HG03460 (cell line): ENCODE data around the gene WNK2.

Experiments
- ATAC-seq: cut with Tn5 transposase; IDR thresholded peaks from one replicate; pipeline ENCODE4 v1.9.1; 2021; ENCODE audit not compliant: unreplicated experiment

Gene WNK2

DNA sequence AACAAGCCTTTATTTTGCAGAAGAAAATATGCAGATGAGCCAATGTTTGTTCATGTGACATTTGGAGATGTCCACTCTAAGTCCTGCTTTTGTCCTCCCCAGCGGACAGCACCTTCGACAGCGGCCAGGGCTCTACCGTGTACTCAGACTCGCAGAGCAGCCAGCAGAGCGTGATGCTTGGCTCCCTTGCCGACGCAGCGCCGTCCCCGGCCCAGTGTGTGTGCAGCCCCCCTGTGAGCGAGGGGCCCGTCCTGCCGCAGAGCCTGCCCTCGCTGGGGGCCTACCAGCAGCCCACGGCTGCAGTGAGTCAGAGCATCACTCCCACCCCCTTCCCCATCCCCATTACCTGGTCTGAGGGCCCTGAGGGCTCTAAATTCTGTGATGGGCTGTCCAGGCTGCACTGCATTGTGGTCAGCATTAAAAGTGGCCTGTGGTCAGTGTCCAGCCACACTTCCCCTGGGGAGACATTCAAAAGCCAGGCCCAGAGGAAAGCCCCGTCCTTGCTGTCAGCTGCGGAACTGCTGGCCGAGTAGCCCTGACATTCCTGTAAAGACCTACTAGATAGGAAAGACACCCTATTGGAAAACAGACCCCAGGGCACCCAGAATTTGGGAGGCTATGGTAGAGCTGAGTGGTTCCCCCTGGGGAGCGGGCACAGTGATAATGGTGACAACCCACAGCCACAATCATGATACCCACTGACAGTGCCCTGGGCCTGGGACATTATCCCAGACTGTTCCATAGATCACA is 69.0 kb downstream of the WNK2 start:
- ATAC-seq, result no peak

- no peak for ATAC-seq
Measured at GRCh38 chr9:93253633-93254032, 69.7 kb downstream of the WNK2 start.

GRCh38 chr9:93254061-93254481 is 70.1 kb downstream of the WNK2 start:
- no peak for ATAC-seq

GRCh38 chr9:93254806-93255493 is 71.0 kb downstream of the WNK2 start:
- no peak for ATAC-seq

DNA sequence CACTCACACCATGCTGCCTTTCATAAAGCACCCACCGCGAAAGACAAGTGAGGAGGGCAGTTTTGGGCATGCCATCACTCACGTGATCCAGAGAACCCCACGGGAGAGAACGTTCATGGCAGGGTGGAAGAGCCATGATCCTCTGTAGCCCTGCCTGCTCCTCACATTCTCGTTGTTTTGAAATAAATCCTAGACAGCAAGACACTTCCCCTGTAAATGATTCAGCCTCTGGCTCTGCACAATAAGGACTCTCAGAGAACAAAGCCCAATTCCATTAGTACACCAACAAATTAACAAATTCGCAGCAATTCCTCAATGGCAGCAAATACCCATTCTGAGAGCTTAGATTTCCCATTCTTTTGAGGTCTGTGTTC is 71.5 kb downstream of the WNK2 start:
- no peak for ATAC-seq

GRCh38 chr9:93255994-93256877 is 72.3 kb downstream of the WNK2 start:
- no peak for ATAC-seq

- no peak for ATAC-seq
Measured at GRCh38 chr9:93256878-93257807, 73.2 kb downstream of the WNK2 start.

DNA sequence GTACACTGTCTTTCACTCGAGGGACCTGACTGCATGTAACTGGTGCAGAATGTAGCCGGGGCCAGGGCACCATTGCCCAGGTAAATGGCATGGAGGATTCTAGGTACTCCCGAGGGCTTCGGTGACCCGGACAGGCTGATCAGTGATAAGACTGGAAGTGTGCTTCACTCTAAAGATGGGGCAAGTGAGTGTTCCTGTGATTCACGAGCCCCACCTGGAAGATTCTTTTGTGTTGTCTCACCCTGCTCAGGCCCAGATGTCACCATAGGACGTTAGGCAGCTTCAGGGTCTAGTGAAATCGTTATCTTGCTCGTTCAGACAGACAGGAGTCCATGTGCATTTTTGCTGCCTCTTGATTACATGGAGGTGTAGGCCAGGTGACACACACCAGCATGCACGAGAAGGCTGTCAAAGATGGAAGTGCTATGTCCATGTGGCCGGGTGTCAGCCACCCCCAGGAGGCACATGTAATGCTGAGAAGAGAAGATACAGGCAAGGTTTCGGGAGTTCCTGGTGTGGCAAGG is 73.9 kb downstream of the WNK2 start:
- ATAC-seq, result no peak

DNA sequence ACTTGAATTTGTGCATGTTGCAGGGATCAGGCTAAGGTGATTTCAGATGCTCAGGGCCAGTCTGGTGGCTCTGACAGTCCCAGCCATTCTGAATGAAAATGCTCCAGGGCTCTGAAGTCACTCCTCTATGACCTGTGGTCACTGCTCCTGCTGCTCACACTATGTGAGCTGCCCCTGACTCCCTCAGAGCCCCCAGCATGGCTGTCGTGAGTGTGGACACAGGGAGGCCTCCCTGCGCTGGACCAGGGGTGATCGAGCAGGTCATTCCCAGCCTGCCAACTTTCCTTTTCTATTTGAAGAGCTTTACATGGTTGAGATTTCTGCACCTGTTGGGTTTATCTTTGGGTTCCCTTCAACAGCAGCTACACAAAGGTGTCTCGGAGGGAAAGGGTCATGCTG is 74.5 kb downstream of the WNK2 start:
- ATAC-seq, result no peak

- ATAC-seq, result no peak
Measured at GRCh38 chr9:93258818-93259489, 75.0 kb downstream of the WNK2 start.

DNA sequence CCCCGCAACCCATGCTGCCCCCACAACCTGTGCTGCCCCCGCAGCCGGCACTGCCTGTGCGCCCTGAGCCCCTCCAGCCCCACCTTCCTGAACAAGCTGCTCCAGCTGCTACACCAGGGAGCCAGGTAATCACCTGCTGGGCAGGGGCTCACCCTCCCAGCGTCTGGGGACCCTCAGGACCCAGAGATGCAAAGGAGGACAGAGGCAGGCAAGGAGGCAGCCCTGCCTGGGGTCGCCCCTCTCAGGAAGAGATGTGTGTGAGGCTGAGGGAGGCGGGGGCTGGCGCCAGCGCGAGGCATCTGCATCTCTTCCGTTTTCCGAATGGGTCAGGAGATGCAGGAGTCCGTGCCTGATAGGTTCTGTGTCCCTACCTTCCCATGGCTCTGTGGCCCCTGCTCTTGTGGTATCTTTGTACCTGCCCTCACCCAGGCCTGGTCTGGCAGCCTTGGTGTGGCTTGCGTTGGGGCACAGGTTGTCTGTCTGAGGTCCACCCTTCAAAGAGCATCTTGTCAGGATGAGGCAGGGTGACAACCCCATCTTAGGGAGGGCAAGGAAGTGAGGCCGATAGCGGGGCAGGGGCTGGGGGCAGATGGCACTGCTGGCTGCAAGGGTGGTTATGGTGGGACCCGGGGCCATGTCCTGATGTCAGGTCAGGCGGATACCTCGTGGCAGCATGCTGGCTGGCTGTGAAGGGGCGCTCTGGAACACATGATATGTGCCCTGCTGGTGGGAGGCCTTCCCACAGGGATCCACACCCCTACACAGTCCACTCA is 75.7 kb downstream of the WNK2 start:
- ATAC-seq, result no peak

DNA sequence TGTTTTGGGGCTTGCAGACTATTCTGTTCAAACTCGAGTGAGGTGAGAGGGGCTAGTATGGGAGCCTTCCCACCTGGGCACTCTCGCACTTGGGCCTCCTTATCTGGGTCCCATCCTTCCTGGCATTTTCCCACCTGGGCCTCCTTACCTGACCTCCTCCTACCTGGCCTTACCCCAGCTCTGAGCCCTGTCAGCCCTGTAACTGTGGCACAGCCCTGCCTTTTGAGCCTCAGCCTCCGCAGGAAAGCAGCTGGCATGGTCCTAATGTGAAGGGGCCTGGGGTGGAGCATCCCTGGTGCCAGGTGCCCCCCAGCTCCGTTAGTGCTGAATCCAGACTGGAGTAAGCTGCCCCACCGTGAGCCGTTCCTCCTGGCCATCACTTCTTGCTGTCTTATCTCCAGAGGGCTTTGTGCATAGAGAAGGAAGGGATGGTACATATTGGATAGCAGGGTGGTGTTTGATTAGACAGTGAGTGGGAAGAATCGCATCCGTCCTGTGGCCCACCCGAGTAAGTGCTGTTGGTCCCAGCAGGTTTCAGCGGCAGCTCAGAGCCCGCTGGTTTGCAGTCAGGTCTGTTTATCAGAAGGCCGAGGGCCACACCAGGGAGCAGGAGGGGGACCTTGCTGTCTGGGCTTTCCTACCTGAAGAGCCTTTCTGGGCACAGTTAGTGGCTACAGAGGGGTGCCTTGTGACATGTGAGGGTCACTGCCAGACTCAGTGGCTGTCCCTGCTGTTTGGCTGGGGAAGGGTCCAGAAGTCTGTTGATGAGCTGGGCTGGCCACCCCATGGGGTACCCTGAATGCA is 76.5 kb downstream of the WNK2 start:
- ATAC-seq, result no peak

DNA sequence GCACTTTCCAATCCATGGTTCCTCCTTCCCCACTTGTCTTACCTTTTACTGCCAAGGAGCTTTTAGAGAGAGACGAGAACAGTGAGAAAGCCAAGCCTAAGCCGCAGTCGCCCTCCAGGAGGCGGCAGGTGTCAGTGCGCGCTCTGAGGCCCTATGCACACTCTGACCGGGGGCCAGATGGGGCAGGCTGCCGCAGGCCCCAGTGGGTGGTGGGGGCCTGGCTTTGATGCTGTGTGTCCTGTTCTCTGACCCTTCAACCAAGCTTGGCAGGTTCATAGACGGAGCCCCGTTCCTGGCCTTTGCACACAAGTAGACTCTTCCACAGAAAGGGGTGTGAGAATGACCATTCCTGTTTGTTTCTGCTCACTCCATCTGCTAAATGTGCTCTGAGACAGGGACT is 77.3 kb downstream of the WNK2 start:
- ATAC-seq, result no peak

DNA sequence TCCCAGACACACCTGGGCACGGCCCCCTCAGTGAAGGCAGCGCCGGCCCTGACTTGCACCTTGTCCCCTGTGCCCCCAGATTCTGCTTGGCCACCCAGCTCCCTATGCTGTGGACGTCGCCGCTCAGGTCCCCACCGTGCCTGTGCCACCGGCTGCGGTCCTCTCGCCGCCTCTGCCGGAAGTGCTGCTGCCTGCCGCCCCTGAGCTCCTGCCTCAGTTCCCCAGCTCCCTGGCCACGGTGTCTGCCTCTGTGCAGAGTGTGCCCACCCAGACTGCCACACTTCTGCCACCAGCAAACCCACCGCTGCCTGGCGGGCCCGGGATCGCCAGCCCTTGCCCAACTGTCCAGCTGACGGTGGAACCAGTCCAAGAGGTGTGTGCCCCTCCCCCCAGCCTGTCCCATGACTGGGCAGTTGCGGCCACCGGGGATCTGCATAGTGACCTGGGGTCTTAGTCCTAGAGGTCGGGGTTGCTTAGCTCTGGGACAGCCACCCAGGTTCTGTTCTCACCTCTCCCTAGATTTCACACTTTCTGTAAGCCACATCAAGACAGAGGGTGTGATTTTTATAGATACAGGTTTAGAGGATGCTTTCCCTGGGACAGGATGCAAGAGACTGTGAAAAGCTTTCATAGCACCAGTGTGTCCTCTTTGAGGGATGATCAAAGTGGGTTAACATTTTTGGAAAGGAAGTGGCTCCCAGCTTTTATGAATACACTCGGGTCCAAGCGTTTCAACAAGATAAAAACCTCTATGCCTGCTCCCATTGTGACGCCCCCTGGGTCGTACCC is 78.0 kb downstream of the WNK2 start:
- ATAC-seq, result no peak

- no peak for ATAC-seq
Measured at GRCh38 chr9:93262537-93263310, 78.8 kb downstream of the WNK2 start.

- no peak for ATAC-seq
Measured at GRCh38 chr9:93263334-93264229, 79.6 kb downstream of the WNK2 start.
